SK-N-MC (cell line): ENCODE results near the gene LIMK1.

Source experiments
- EZH2 ChIP-seq: fragments of 200-600 bp; sonication (generic); IDR thresholded peaks from one replicate; pipeline ENCODE4 v1.6.1; 2017; ENCODE audit warnings: antibody characterized with exemption
- POLR2AphosphoS5 ChIP-seq: IDR thresholded peaks from 2 replicates; pipeline ENCODE4 v1.6.1; 2012; ENCODE audit warnings: mild to moderate bottlenecking, low read depth, low read length, borderline replicate concordance

- TF ChIP-seq POLR2AphosphoS5: no peak
- no peak for TF ChIP-seq EZH2
These were observed 17.6 kb downstream of the LIMK1 start for GRCh38 chr7:74101061-74101681.
